ENCODE results near the gene IGFALS. TPM values are rescaled to one million over a fixed set of nuclear protein-coding genes. Genes with fewer than 3 reads are reported as not detected.

IGFALS gene
- polyA plus RNA-seq, 1 donor from 2014 or later: 1.2 TPM

DNA sequence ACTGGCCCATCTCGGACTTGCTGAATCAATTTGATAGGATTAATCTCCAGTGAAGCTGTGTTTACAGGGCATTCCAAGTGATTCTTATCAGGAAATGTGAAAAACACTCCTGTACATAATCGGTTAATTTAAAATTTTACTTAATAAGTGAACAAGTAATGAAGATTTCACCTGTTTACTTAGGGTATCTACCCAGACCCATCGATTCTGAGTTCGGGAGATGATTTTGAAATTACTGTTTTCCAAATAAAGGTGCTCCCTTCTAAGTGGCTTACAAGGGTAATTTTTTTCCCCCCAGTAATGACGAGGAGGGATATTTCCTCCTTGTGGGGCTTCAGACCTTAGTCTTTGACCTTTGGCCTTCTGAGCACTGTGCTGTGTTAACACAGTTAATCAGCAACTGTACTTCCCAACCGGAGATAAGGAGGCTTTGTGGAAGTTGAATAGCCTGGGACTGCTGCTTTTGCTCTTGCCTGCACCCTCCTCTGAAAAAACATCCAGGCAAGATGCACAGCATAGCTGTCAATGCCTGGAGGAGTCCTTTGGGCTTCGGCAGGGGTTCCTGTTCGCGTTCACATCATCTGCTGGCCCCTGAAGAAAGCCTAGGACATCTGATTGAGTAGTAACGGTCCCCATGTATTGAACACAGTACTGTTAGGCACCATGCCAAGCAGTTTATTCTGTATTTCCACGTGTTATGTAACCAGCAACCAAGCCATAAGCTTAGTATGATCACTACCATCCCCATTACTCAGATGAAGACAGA lies 35.3 kb upstream of the IGFALS start:
- H3K79me2 ChIP-seq (replicated peaks; ENCODE audit: insufficient read depth, low read length): peaks cover 31% of the 10 kb centered on the region
- H3K9me2 ChIP-seq (ENCODE audit: insufficient read depth, low read length): no peaks in the 10 kb centered on the region
- no peak overlapping the region for H2AFZ ChIP-seq (ENCODE audit: low read depth, low read length)
- no peak overlapping the region for H3K9ac ChIP-seq (ENCODE audit: low read length)
- H3K27ac ChIP-seq (ENCODE audit: low read length): no peak overlapping the region
- no peaks in the 10 kb centered on the region for H3K36me3 ChIP-seq (ENCODE audit: insufficient read depth, low read length)
- no peaks in the 10 kb centered on the region for H4K20me1 ChIP-seq (ENCODE audit: insufficient read depth)
- H3K9me3 ChIP-seq (ENCODE audit: low read length): no peaks in the 10 kb centered on the region
- H3F3A ChIP-seq (ENCODE audit: insufficient read depth, low read length, poor library complexity, severe bottlenecking): no peaks in the 10 kb centered on the region
- H3K27me3 ChIP-seq (ENCODE audit: insufficient read depth, low read depth, low read length): no peaks in the 10 kb centered on the region
- H3K4me3 ChIP-seq (ENCODE audit: low read length): peak overlapping the region; percentile 88
- peak overlapping the region; percentile 62 for H3K4me2 ChIP-seq (ENCODE audit: low read length)
- TF ChIP-seq TAF1 (IDR thresholded peaks at IDR 0.05; ENCODE audit: low read depth) (no peak), EZH2 (IDR thresholded peaks at IDR 0.05; ENCODE audit: borderline replicate concordance, insufficient read depth, low read length, poor library complexity, severe bottlenecking) (no peak), POLR2AphosphoS5 (IDR thresholded peaks at IDR 0.05) (no peak), SMC3 (conservative IDR thresholded peaks at IDR 0.05; ENCODE audit: poor library complexity) (no peak), EP300 (conservative IDR thresholded peaks at IDR 0.05; ENCODE audit: poor library complexity, severe bottlenecking) (no peak), RAD21 (conservative IDR thresholded peaks at IDR 0.05) (no peak), MXI1 (conservative IDR thresholded peaks at IDR 0.05; ENCODE audit: poor library complexity, severe bottlenecking) (no peak)
- TF ChIP-seq, protein P1, sequence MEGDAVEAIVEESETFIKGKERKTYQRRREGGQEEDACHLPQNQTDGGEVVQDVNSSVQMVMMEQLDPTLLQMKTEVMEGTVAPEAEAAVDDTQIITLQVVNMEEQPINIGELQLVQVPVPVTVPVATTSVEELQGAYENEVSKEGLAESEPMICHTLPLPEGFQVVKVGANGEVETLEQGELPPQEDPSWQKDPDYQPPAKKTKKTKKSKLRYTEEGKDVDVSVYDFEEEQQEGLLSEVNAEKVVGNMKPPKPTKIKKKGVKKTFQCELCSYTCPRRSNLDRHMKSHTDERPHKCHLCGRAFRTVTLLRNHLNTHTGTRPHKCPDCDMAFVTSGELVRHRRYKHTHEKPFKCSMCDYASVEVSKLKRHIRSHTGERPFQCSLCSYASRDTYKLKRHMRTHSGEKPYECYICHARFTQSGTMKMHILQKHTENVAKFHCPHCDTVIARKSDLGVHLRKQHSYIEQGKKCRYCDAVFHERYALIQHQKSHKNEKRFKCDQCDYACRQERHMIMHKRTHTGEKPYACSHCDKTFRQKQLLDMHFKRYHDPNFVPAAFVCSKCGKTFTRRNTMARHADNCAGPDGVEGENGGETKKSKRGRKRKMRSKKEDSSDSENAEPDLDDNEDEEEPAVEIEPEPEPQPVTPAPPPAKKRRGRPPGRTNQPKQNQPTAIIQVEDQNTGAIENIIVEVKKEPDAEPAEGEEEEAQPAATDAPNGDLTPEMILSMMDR (IDR thresholded peaks at IDR 0.05; ENCODE audit: poor library complexity, severe bottlenecking): no peak
- TF ChIP-seq, protein P2, sequence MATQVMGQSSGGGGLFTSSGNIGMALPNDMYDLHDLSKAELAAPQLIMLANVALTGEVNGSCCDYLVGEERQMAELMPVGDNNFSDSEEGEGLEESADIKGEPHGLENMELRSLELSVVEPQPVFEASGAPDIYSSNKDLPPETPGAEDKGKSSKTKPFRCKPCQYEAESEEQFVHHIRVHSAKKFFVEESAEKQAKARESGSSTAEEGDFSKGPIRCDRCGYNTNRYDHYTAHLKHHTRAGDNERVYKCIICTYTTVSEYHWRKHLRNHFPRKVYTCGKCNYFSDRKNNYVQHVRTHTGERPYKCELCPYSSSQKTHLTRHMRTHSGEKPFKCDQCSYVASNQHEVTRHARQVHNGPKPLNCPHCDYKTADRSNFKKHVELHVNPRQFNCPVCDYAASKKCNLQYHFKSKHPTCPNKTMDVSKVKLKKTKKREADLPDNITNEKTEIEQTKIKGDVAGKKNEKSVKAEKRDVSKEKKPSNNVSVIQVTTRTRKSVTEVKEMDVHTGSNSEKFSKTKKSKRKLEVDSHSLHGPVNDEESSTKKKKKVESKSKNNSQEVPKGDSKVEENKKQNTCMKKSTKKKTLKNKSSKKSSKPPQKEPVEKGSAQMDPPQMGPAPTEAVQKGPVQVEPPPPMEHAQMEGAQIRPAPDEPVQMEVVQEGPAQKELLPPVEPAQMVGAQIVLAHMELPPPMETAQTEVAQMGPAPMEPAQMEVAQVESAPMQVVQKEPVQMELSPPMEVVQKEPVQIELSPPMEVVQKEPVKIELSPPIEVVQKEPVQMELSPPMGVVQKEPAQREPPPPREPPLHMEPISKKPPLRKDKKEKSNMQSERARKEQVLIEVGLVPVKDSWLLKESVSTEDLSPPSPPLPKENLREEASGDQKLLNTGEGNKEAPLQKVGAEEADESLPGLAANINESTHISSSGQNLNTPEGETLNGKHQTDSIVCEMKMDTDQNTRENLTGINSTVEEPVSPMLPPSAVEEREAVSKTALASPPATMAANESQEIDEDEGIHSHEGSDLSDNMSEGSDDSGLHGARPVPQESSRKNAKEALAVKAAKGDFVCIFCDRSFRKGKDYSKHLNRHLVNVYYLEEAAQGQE (IDR thresholded peaks at IDR 0.05; ENCODE audit: borderline replicate concordance): no peak

DNA sequence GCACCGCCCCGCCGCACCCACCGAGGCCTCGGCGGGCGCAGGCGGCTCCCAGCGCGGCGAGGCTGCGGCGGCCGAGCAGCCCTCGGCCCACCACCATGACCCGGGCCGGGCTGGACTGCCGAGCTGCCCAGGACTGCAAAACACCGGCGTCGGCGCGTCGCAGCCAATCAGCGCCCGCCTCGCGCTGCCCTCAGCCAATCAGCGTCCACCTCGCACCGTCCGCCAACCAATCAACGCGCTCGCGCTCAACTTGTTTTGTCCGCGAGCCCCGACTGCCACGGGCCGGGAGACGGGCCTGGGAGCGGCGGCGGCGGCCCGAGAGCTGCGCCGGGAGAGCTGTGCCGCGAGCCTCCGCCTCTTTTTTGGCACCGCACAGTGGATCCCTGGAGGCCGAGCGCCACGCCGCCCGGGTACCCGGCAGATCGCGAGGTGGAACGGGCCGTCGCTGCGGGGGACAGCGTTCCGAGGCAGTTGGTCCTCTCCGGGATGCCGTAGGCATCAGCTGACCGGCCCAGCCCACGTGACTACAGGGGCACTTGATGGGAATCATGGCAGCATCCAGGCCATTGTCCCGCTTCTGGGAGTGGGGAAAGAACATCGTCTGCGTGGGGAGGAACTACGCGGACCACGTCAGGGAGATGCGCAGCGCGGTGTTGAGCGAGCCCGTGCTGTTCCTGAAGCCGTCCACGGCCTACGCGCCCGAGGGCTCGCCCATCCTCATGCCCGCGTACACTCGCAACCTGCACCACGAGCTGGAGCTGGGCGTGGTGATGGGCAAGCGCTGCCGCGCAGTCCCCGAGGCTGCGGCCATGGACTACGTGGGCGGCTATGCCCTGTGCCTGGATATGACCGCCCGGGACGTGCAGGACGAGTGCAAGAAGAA lies 33.4 kb upstream of the IGFALS start, which contains the start of the genes FAHD1 and HAGH:
Gene FAHD1 (plus strand): TSS at position 516 of the 883 bp plus-strand sequence. CDS start 33 bp downstream, at position 549.
Gene HAGH (minus strand): TSS at position 135 of the 883 bp plus-strand sequence. CDS start 38 bp downstream, at position 97.
- Histone ChIP-seq H2AFZ (ENCODE audit: low read depth, low read length) (peak within 1 kb of the TSS; percentile 83), H3K9me2 (ENCODE audit: insufficient read depth, low read length) (no peaks in the 10 kb centered on the region), H3K36me3 (ENCODE audit: insufficient read depth, low read length) (no peaks in the 10 kb centered on the region), H3K27me3 (ENCODE audit: insufficient read depth, low read depth, low read length) (no peaks in the 10 kb centered on the region), H3F3A (ENCODE audit: insufficient read depth, low read length, poor library complexity, severe bottlenecking) (no peaks in the 10 kb centered on the region), H4K20me1 (ENCODE audit: insufficient read depth) (no peaks in the 10 kb centered on the region), H3K4me3 (ENCODE audit: low read length) (peak within 1 kb of the TSS; percentile 88), H3K9ac (ENCODE audit: low read length) (peak within 1 kb of the TSS; percentile 81), H3K27ac (ENCODE audit: low read length) (peak within 1 kb of the TSS; percentile 72), H3K4me2 (ENCODE audit: low read length) (peak within 1 kb of the TSS; percentile 99), H3K79me2 (replicated peaks; ENCODE audit: insufficient read depth, low read length) (peaks cover 31% of the 10 kb centered on the region), H3K9me3 (ENCODE audit: low read length) (no peaks in the 10 kb centered on the region)
- TF ChIP-seq SMC3 (conservative IDR thresholded peaks at IDR 0.05; ENCODE audit: poor library complexity) (peak; percentile 46), EP300 (conservative IDR thresholded peaks at IDR 0.05; ENCODE audit: poor library complexity, severe bottlenecking) (peak; percentile 74), POLR2AphosphoS5 (IDR thresholded peaks at IDR 0.05) (peak; percentile 90), EZH2 (IDR thresholded peaks at IDR 0.05; ENCODE audit: borderline replicate concordance, insufficient read depth, low read length, poor library complexity, severe bottlenecking) (no peak), MXI1 (conservative IDR thresholded peaks at IDR 0.05; ENCODE audit: poor library complexity, severe bottlenecking) (peak; percentile 98), TAF1 (IDR thresholded peaks at IDR 0.05; ENCODE audit: low read depth) (peak; percentile 70), RAD21 (conservative IDR thresholded peaks at IDR 0.05) (no peak)
- TF ChIP-seq, protein P2 (IDR thresholded peaks at IDR 0.05; ENCODE audit: borderline replicate concordance): peak; percentile 86
- TF ChIP-seq, protein P1 (IDR thresholded peaks at IDR 0.05; ENCODE audit: poor library complexity, severe bottlenecking): no peak

Measured in neural cell (in vitro differentiated cells).